ENCODE results near the gene SAMD13. TPM values are rescaled to one million over a fixed set of nuclear protein-coding genes. Genes with fewer than 3 reads are reported as not detected.

SAMD13 gene
- total and polyA plus RNA-seq, 2 of the 8 experiments (the other 6 are each of a cell fraction or from before 2014, with no cell fraction given) = 0.86 to 2.3 TPM

DNA sequence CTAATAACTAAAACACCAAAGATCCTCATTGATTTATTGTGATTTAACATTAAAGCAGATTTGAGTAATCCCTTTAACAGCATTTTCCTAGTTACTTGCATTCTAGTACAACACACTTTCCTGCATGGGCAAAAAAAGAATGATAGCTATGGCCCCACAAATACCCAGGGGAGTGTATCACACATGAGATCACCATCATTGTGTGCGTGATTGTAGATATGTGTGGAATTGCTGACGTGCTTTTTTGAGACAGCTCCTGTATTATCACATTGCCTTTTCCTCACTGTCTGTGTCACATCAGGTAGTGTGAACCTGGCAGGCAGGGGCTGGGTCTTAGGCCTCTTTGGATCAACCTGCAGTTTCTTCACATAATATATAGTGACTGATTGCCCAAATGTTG is 48.5 kb upstream of the SAMD13 start:
- no peak overlapping the region for H2AK5ac ChIP-seq (ENCODE audit: low read depth, low read length)
- H3K4me3 ChIP-seq (ENCODE audit: extremely low read depth in 1 of 4, insufficient read depth in 2 of 4, low read depth in 3 of 4, low read length in 4 of 4) = no peak overlapping the region
- DNase-seq (ENCODE audit: low read depth in 1 of 2, low spot score in 2 of 2) (no peak), FAIRE-seq (no peak)
- H3K79me1 ChIP-seq (ENCODE audit: low read depth, low read length) = no peaks in the 10 kb centered on the region
- no peak overlapping the region for H3K23ac ChIP-seq (ENCODE audit: insufficient read length)
- no peak overlapping the region for H4K8ac ChIP-seq (ENCODE audit: extremely low read depth, insufficient read depth, low read length)
- CTCF ChIA-PET (ENCODE audit: partially characterized antibody) = no interaction called here
- H3K79me2 ChIP-seq (ENCODE audit: control insufficient read depth in 1 of 2, insufficient read depth in 2 of 2, low read length in 2 of 2) = no peaks in the 10 kb centered on the region
- no peak overlapping the region for H4K5ac ChIP-seq (ENCODE audit: insufficient read length, low read depth, low read length)
- no peak overlapping the region for H3K4me2 ChIP-seq (ENCODE audit: insufficient read depth in 1 of 2, low read depth in 2 of 2, low read length in 2 of 2)
- H4K91ac ChIP-seq (replicated peaks; ENCODE audit: insufficient read length, low read length) = no peak overlapping the region
- H2BK20ac ChIP-seq (ENCODE audit: low read length) = no peak overlapping the region
- no peak overlapping the region for H3K4ac ChIP-seq (replicated peaks; ENCODE audit: insufficient read length, low read depth, low read length)
- POLR2A ChIA-PET (ENCODE audit: partially characterized antibody) = no interaction called here
- H4K20me1 ChIP-seq (replicated peaks in 1 of 2; ENCODE audit: control insufficient read depth in 1 of 2, insufficient read depth in 2 of 2, low read length in 2 of 2) = no peaks in the 10 kb centered on the region
- no peak overlapping the region for H2BK15ac ChIP-seq (ENCODE audit: low read length)
- WGBS, 2 experiments (ENCODE audit: extremely low coverage in 1 of 2, insufficient coverage in 1 of 2, insufficient read length in 1 of 2, insufficient replicate concordance in 2 of 2, low coverage in 1 of 2, low lambda C conversion rate in 2 of 2, missing lambda C conversion rate in 1 of 2) = 88% methylated on average over 2 of the region's 2 CpGs; no CpG with 5 or more reads in 1 of the 2 experiments
- H2BK120ac ChIP-seq (replicated peaks; ENCODE audit: low read depth, low read length) = no peak overlapping the region
- no peak overlapping the region for H2BK12ac ChIP-seq (ENCODE audit: low read depth, low read length)
- no peak for TF ChIP-seq ASH2L (IDR thresholded peaks at IDR 0.05; ENCODE audit: low read length)
- TF ChIP-seq KDM4A (IDR thresholded peaks at IDR 0.05; ENCODE audit: low read depth, low read length, severe bottlenecking) = no peak
- no peak for TF ChIP-seq GTF2F1 (IDR thresholded peaks at IDR 0.05; ENCODE audit: borderline replicate concordance, low read depth, low read length)
- no peak for TF ChIP-seq JUND (IDR thresholded peaks at IDR 0.05; ENCODE audit: low read length)
- no peak for TF ChIP-seq SIX5 (IDR thresholded peaks at IDR 0.05; ENCODE audit: low read depth, low read length)
- no peak for TF ChIP-seq FOSL1 (IDR thresholded peaks at IDR 0.05; ENCODE audit: insufficient read depth, low read depth, low read length)
- no peak for TF ChIP-seq SUZ12 (IDR thresholded peaks at IDR 0.05; ENCODE audit: low read length)
- TF ChIP-seq MAFK (IDR thresholded peaks at IDR 0.05; ENCODE audit: low read depth, low read length) = no peak
- no peak overlapping the region for H3K18ac ChIP-seq (ENCODE audit: extremely low read depth, low read length)
- no peak overlapping the region for H2AFZ ChIP-seq (ENCODE audit: low read length)
- H3K27me3 ChIP-seq (replicated peaks in 1 of 4; ENCODE audit: control insufficient read depth in 3 of 4, extremely low read depth in 1 of 4, insufficient read depth in 3 of 4, low read length in 3 of 4) = no peaks in the 10 kb centered on the region
- no peak overlapping the region for H3K14ac ChIP-seq (ENCODE audit: insufficient read length)
- no peaks in the 10 kb centered on the region for H3K36me3 ChIP-seq (ENCODE audit: control insufficient read depth in 2 of 4, insufficient read depth in 4 of 4, low read length in 3 of 4)
- H3K23me2 ChIP-seq (ENCODE audit: low read depth, low read length) = no peaks in the 10 kb centered on the region
- peaks cover 3 to 8% (median 4%) of the 10 kb centered on the region in 4 experiments; a peak in 5 of 7 replicates for H3K4me1 ChIP-seq (replicated peaks in 1 of 4; ENCODE audit: control insufficient read depth in 3 of 4, insufficient read depth in 4 of 4, low read length in 3 of 4)
- no peaks in the 10 kb centered on the region for H3K9me3 ChIP-seq (ENCODE audit: insufficient read depth in 2 of 2, low read depth in 1 of 2, low read length in 1 of 2)
- H3K56ac ChIP-seq (replicated peaks; ENCODE audit: insufficient read length, low read depth, low read length) = no peak overlapping the region
- H3K9ac ChIP-seq (replicated peaks in 1 of 4; ENCODE audit: extremely low read depth in 1 of 4, low read depth in 3 of 4, low read length in 3 of 4) = no peak overlapping the region
- H3K27ac ChIP-seq (ENCODE audit: low read depth, low read length) = no peak overlapping the region
- no peak overlapping the region for H2BK5ac ChIP-seq (ENCODE audit: low read depth, low read length)
